ENCODE results near the gene SRSF8.

Gene SRSF8

DNA sequence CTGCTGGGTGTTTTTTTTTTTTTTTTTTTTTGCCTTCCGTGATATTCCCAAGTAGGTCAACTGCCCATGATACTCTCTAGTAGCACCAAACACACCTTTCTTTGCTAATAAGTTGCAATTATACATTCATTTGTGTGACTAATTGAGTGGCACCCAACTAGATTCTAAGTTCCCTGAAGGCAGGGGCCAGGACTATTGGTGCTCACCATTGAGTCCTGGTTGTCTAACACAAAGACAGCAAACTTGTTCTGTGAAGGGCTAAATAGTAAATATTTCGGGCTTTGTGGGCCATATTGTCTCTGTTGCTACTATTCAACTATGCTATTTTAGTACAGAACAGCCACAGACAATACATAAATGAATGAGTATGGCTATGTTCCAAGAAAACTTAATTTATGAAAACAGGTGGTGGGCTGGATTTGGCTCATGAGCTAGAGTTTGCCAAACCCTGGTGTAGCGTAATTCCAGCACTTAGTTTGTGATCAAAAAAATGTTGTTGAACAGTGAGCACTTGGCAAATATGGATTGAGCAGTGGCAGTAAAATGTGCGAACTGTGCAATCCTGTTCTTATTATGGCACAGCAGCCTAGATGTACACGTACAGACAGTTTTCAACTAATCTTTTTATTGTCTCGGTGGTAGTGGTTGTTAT, 34.3 kb downstream of the SRSF8 start:
- no peak for DNase-seq (ENCODE audit: low read depth)
- TF ChIP-seq, protein P1, sequence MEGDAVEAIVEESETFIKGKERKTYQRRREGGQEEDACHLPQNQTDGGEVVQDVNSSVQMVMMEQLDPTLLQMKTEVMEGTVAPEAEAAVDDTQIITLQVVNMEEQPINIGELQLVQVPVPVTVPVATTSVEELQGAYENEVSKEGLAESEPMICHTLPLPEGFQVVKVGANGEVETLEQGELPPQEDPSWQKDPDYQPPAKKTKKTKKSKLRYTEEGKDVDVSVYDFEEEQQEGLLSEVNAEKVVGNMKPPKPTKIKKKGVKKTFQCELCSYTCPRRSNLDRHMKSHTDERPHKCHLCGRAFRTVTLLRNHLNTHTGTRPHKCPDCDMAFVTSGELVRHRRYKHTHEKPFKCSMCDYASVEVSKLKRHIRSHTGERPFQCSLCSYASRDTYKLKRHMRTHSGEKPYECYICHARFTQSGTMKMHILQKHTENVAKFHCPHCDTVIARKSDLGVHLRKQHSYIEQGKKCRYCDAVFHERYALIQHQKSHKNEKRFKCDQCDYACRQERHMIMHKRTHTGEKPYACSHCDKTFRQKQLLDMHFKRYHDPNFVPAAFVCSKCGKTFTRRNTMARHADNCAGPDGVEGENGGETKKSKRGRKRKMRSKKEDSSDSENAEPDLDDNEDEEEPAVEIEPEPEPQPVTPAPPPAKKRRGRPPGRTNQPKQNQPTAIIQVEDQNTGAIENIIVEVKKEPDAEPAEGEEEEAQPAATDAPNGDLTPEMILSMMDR (conservative IDR thresholded peaks at IDR 0.05; ENCODE audit: control insufficient read depth, insufficient read depth, low read depth, low read length), result no peak
- no peak overlapping the region for H3K4me3 ChIP-seq (ENCODE audit: control insufficient read depth, low read depth, low read length)

DNA sequence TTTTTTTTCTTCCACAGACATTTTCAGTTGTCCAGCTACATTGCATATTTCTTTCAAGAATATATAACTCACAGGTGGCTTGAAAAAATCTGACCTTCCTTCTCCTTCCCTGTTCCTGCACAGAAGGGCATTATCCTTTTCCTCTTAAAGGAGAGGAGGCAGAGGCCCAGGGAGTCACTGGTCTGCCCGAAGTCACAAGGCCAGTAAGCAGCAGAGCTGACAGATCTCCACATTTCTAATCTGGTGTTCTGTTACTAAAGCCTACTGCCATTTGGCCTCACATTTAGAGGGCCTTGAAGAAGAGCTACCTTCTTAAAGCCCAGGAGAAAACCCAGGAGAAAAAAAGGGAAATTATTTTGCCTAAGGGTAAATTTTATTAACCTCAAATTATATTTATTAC, 35.2 kb downstream of the SRSF8 start:
- DNase-seq (ENCODE audit: low read depth), result no peak
- H3K4me3 ChIP-seq (ENCODE audit: control insufficient read depth, low read depth, low read length), result no peak overlapping the region
- TF ChIP-seq, protein P1 (conservative IDR thresholded peaks at IDR 0.05; ENCODE audit: control insufficient read depth, insufficient read depth, low read depth, low read length), result no peak

DNA sequence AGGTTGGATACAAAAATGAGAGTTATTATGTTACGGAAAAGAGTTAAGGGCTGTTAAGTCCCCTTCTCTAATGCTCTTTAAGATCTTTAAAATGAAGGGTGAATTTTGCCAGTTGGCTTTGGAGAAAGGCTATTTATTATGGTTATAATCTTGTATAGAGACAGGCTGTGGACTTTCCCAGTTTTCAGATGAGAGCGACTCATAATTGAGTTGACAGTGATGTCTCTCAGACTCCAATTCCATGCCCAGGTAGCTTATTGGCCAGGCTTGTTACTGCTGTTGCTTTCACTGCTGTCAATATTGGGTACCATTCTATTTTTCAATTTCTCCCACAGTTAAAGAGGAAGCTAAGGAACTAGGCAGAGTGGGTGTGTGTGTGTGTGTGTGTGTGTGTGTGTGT, 36.0 kb downstream of the SRSF8 start:
- H3K4me3 ChIP-seq (ENCODE audit: control insufficient read depth, low read depth, low read length), result no peak overlapping the region
- DNase-seq (ENCODE audit: low read depth), result no peak
- TF ChIP-seq, protein P1 (conservative IDR thresholded peaks at IDR 0.05; ENCODE audit: control insufficient read depth, insufficient read depth, low read depth, low read length), result no peak

DNA sequence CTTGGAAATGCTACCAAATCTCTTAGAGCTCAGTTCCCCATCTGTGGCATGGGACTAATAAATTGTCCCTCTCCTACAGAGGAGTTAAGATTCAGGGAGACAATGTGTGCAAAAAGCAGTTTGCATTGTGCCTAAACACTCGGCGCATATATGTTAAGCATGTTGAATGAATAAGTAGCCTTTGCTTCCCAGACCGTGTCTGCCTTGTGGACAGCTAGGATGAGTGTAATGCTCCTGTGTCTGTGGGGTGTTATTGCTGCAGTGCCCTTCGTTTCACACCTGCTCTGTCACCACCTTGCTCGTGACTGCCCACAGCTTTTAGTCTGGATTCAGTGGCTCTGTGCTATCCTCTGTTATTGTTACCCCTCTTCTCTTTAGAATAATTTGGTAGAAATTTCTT, 37.0 kb downstream of the SRSF8 start:
- H3K4me3 ChIP-seq (ENCODE audit: control insufficient read depth, low read depth, low read length), result no peak overlapping the region
- DNase-seq (ENCODE audit: low read depth), result no peak
- TF ChIP-seq, protein P1 (conservative IDR thresholded peaks at IDR 0.05; ENCODE audit: control insufficient read depth, insufficient read depth, low read depth, low read length), result no peak

DNA sequence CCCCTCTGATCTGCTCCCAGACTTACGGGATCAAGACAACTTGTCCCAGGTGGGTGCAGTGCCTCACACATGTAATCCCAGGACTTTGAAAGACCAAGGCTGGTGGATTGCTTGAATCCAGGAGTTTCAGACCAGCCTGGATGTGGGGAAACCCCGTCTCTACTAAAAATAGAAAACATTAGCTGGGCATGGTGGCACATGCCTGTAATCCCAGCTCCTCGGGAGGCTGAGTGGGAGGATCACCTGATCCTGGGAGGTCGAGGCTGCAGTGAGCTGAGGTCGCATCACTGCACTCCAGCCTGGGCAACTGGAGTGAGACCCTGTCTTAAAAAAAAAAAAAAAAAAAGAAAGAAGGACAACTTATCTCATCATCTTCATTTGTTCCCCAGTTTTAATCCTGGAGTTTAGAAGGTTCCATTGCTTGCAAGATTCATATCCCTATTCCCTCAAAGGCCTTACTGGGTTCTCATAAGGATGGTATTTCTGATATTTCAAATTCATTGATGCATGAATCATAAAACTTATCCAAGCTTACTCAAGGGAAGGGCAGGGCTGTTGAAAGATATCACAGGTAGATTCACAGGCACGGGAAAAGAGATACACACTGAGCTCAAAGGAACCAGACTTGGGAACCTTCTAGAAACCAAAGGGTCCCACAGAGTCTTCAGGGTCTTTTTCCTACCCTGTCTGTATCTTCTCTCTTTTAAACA, 37.6 kb downstream of the SRSF8 start:
- TF ChIP-seq, protein P1 (conservative IDR thresholded peaks at IDR 0.05; ENCODE audit: control insufficient read depth, insufficient read depth, low read depth, low read length), result no peak
- no peak overlapping the region for H3K4me3 ChIP-seq (ENCODE audit: control insufficient read depth, low read depth, low read length)
- DNase-seq (ENCODE audit: low read depth), result no peak

DNA sequence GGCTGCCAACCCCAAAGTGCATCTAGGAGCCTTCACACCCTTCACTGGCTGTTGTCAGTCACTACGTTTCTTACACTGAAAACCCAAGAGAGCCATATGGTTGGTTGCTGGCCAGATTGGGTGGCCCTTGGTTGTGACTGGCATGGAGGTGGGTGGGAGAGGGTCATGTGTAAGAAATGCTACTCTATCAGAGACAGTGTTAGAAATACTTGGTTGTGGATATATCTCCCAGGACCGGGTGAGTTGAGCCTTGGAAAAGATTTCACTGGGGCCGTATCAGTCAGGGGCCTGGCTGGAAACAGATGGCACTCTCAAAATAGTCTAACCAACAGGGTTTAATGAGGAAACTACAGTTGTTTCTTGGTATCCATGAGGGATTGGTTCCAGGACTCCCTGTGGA, 38.1 kb downstream of the SRSF8 start:
- DNase-seq (ENCODE audit: low read depth), result no peak
- H3K4me3 ChIP-seq (ENCODE audit: control insufficient read depth, low read depth, low read length), result no peak overlapping the region
- TF ChIP-seq, protein P1 (conservative IDR thresholded peaks at IDR 0.05; ENCODE audit: control insufficient read depth, insufficient read depth, low read depth, low read length), result no peak
